ENCODE data around the gene USP10.
"Not testable (repeated sequence)": the region's sequence is repeated elsewhere in the genome, so short reads cannot be mapped to it uniquely, and the experiment has no call there.

The USP10 gene

DNA sequence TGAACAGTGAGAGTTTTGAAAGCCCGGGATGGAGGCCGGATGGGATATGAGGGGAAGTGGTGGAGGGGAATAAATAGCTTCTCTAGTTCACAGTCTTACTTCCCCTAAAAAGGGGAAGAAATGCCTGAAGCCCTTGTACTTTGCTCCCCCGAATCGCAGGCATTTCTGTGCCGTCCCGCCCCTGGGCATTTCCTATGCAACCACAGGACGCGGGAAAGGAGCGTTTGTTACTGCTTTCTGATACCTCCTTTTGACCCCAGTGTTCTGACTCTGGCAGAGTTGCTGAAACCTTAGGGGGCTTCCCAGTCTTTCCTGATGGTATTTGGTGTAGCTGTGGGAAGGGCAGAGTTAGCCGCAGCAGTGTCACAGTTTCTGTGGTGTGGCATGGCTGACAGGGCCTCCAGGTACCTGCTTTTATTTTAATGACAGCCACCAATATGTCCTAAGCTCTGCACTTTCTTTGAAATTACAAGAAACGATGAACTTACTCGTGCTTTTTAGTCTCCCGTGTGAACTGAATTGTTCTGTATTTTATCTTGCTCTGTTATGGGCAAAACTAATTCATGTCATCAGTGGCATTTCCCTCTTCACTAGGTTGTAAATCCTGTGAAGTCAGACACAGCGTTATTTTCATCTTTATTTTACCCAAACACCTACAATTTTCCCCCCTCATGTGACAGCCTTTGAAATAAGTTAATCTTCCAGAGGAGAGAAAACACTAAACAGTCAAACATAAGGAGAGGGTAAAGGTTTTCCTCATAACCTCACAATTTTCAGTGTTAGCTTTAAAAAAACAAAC, 27.1 kb downstream of the USP10 start:
- DNase-seq (ENCODE audit: low read depth in 3 of 3), result no peak

DNA sequence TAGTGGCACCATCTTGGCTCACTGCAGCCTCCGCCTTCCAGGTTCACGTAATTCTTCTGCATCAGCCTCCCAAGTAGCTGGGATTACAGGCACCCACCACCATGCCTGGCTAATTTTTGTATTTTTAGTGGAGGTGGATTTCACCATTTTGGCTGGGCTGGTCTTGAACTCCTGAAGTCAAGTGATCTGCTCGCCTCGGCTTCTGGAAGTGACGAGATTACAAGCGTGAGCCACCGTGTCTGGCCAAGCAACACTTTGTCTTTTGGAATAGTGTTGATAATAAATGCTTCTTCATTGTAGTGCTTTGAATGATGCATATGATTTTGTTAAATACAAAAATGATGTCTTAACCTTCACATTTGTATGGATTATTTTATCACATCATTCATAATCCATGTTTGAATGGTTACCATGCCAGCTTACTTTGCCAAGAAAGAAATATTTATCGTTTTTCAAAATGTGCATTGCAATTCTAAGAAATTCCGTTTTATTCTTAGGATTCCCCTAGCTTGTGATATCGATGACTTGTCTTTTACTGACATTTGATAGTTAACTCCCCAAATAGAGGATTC, 29.1 kb downstream of the USP10 start:
- DNase-seq (ENCODE audit: low read depth in 3 of 3), result no peak

DNA sequence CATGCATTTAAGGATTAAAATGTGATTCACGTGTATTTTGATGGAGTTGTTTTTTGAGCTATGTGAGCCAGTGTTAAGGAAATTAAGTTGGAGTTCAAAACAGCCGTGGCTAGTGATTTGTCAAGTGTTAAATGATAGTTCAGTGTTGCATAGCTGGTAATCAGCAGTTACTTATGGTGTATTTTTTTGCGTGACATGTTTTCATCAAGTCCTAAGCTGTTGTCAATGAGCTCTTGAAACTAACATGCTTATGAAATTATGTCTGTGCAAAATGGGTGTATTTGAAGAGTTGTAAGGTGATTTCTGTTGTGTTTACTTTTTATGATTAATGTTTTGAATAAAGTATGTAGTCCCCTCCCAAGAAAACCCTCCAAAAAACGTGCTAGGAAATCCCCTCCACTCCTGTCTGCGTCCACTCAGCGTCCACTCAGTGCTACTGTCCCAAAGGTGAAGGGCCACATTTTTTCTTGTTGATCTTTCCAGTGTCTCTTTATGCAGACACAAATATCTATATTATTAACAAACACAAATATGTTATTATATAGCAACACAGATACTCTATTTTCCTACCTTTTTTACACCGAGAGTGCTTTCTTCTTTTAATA, 30.0 kb downstream of the USP10 start:
- no peak for DNase-seq (ENCODE audit: low read depth in 3 of 3)

DNA sequence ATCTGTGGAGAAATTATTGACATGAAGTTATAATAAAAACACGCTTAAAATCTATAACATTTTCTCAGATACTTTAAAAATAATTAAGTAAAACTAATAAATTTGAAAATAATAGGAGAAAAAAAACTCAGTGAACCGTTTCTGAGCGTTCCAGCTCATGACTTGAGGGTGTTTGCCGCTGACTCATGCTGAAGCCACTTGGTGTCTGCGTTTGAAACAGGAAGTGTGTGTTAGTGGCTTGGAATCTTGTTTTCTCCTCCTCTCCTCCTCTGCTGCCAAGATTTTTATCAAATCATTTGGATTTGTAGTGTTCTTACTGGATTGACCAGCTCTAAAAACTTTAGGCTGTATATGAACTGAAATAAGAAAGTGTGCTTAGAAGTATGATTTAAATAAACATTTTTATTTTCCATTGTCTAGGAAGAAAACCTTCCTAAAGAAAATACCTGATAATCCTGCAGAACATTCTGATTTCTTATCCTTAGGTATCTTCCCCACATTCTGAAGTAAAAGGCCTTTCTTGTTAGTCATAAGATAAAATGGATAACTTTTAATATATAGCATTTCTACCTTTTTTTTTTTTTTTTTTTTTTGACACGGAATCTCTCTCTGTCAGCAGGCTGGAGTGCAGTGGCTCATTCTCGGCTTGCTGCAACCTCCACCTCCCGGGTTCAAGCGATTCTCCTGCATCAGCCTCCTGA, 30.8 kb downstream of the USP10 start:
- peak in 1 of 3 donors; percentile 25 for DNase-seq (ENCODE audit: low read depth in 3 of 3)

DNA sequence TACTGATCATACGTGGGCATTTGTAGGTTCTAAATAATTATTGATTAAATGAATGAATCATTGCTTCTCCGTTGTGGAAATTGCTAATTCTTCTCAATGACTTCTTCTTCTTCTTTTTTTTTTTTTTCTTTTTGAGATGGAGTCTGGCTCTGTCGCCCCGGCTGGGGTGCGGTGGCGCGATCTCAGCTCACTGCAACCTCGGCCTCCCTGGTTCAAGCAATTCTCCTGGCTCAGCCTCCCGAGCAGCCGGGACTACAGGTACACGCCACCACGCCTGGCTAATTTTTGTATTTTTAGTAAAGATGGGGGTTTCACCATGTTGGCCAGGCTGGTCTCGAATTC, 32.5 kb downstream of the USP10 start:
- not testable (repeated sequence) for DNase-seq (ENCODE audit: low read depth in 3 of 3)

DNA sequence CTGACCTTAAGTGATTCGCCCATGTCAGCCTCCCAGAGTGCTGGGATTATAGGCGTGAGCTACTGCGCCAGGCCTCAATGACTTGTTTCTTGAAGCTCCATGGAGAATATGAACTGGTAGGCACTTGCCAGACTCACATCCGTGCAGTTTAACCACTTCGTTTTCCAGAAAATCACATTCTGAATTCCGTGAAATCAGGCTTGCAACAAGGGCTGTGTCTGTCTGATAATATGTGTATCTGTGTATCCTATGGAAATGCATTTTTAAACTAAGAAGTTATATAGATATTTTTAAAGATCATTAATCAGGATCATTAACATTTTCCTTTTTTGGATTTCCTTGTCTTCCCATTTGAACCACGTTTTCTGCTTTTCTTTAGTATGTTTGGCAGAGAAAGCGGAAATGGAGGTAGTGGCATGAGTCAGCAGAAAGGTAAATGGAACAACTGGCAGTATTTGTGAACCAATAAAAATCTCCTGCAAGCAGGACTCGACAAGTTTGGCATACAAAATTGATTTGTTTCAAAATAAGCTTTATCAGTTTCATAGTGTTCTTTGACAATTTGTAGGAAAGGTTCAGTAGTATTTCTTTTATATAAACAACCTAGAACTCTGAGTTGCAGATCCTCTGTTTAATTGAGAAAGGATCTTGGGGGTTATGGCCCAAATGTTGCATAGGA, 33.0 kb downstream of the USP10 start:
- no peak for DNase-seq (ENCODE audit: low read depth in 3 of 3)

DNA sequence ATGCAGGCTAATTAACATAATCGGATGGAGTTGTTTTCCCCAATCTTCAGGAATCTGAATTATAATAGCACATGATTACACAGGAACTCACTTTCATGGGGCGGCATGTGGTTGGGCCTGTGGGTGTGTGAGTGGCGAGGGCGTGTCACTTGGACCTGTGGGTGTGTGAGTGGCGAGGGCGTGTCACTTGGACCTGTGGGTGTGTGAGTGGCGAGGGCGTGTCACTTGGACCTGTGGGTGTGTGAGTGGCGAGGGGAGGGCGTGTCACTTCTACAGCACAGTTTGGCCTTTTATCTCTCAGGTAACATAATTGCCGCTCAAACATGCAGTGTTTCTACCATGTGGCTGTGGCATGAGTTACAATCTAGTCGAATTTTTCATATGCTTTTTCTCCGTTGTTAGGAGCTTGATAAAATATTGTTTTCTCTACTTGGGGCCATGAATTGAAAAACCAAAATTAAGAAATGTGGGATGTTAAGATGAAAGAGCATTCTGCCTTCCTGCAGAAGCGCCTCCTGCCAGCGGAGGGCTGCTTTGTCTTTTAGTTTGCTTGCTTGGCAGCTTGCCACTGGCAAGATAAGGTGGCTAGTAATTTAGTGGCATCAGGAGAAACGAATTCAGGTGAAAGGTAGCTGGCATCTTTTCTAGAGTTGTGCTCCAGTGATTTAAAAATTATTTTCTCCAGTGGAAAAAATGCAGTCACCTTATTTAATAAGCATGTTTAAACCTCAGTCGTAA, 36.2 kb downstream of the USP10 start:
- no peak for DNase-seq (ENCODE audit: low read depth in 3 of 3)

DNA sequence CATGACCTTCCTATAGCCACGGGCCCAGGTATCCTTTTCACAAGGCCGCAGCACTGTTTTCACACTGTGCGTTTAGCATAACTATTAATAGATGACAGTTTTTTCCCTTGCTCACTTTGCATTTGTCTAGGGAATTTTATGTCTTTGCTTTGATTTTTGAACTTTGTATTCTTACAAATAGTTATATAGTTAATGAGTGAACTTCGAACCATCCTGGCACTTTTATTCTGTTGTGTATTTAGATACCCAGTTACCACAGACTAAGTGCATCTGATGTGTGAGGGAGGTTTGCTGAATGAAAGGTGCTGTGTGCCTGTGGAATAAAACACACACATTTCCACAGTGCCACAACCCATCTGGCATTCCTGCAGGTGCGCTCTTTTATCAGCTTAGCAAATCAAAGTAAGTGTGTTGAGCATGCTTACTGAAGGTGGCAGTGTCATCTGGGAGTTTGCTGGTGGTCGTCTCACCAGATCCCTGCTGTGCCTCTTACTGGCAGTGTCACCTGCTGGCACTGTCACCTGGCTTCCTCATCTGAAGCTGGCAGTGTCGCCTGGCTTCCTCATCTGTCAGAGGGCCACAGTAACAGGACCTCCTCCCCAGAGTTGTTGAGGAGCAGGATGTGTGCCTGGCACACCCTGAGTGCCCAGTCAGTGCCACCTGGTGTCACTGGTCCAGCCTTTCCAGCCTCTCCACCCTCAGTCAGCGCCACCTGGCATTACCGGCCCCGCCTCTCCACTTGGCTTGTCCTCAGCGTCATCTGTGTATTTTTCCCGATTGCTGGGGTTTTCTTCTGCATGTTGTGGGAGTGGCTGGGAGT, 37.6 kb downstream of the USP10 start:
- DNase-seq (ENCODE audit: low read depth in 3 of 3), result no peak

DNA sequence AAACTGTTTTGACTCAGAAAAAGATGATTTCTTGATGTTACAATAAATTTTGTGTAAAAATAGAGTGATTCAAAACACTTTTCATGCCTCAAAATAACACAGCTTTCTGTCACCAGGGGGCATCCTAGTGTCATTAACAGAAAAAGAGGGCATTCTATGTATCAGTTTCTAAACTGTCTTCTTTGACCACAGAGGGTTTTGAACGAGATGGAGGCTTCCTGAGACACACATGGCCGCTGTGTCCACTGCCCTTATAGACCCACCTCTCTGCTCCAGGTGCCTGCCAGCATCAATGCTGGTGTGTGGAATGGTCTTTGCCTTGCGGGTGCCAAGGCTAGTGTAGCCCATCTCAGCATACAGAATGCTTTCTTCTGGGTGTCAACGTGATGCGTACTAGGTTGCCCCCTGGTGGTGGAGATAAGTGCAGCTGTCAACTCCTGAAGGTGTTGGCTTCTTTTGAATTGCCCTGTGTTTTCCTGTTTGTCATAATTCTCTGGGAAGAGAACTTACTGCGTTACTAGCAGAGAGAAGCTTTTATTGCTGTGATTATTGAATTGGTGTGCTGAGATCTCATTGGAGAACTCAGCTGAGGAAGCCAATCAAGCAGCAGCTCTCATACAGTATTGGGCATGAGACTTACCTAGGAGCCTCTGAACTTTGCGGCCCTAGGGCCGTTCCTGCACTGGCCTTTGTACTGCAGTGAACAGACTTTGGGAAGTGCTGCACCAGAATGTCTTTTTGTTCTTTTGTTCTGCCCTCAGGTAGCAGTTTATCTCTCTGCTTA, 38.6 kb downstream of the USP10 start:
- DNase-seq (ENCODE audit: low read depth in 3 of 3), result peak; percentile 50 to 76 (median 52)

DNA sequence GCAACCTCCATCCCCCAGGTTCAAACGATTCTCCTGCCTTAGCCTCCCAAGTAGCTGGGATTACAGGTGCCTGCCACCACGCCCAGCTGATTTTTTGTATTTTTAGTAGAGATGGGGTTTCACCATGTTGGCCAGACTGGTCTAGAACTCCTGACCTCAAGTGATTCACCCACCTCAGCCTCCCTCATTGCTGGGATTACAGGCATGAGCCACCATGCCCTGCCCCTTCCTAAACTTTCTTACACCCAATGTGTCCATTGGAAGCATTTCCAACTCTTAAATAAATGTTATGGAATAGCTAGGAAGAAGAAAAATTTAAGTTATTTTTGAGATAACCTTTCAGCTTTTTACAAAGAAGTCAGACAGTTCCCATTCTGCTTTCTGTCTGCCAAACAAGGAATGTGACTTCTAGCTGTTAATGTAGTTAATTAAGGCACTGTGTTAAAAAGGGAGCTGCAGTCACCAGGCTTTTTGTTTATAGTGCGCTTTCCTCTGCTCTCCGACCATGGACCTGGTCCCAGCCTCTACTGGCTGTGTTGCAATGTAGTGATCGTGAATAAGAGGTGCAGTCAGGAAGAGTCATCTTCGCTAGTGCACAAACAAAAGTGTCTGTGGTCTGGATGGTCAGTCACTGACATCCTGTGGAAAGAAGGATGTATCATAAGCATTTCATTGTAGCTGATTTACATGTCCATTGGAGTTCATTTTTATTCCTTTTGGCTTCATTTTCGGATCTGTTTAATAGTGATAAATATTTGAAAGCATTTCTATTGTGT, 39.7 kb downstream of the USP10 start:
- DNase-seq (ENCODE audit: low read depth in 3 of 3), result no peak

DNA sequence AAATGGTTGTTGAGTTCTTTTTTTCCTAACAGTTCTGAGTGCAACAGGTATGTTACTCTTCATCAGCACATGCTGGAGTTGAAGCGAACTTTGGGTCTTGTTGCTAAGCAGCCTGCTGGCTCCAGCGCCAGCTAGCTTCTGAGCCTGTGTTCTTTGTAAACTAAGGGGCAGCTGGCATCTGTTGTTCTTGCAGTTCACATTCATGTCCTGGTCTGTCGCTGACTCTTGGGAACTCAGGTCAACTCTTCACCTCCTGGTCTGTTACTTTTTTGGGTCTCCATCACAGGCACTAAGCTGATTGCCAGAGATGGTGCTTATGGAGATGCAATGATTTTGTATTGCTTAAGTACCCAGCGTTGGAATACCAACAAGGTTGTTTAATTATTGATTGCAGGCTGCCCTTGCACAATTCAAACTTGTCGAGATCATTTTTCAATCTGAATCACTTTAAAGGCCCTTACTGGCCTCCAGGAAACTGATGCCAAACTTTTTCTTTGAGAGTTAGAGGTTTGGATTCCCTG, 40.9 kb downstream of the USP10 start:
- DNase-seq (ENCODE audit: low read depth in 3 of 3), result no peak

DNA sequence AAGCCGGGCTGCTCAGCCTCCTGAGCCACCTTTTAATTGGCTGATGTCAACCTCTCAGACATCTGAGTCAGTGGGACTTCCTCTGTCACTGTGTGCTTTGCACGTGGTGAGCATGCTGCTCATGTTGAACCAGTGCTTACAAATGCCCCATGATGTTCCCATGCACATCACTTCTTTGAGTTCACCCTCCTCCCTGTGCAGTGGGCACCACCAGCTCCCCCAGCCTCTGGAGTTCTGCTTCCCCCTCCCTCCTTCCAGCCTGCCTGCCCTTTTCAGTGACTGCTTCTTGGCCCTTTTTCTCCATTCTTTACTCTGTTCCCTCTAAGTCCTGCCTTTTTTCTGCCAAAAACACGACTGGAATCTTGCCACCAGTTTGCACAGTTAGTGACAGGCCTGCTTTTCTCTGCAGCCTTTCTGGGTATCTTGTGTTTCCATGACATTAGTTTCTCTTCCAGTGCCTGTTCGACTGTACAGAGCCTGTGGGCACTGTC, 41.6 kb downstream of the USP10 start:
- no peak for DNase-seq (ENCODE audit: low read depth in 3 of 3)

DNA sequence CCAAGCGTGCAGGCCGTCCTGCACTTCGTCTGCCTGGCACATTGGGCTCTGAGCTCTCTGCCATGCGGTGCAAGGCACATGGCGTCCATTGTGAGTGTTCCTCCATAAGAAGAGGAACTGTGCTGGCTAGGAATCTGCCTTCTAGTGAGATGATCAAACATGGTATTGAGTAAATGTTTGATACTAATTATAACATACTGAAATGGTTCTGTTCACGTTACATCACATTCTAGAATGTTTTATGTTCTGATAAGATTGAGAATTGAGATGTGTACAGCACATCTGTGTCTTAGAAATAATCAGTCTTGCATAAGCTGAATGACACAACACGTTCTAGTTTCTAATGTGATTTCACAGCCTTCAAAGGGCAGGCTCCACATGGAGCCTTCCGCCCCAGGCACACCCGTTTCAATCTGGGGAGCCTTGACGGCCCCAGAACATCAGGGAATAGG, 42.9 kb downstream of the USP10 start:
- DNase-seq (ENCODE audit: low read depth in 3 of 3), result no peak

DNA sequence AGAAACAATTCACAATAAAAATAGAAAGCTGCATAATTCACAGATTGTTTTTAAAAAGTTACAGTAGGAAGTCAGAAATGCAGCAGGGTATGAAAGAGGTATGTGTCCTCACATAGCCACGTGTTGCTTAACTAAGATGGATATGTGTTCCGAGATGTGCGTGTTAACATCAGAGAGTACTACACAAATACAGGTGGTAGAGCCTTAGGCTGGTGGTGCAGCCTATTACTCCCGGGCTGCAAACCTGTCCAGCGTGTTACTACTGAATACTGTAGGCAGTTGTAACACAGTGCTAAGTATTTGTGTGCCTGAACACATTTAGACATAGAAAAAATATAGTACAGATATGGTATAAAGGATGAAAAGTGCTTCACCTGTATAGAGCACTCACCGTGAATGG, 46.4 kb downstream of the USP10 start:
- no peak for DNase-seq (ENCODE audit: low read depth in 3 of 3)

DNA sequence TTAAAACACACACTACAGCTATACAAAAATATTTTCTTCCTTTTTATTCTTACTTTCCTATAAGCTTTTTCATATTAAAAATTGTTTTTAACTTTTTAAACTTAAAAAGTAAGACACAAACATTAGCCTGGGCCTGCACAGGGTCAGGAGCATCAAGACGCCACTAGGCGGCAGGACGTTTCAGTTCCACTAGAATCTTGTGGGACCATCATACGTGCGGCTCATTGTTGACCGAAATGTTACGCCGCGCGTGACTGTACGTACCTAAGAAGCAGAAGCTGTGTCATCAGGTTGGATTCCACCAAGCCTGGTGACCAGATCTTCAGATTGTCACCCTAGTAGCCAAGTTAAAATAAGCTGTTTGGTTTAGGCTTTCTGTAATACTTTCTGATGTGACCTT, 47.1 kb downstream of the USP10 start:
- no peak for DNase-seq (ENCODE audit: low read depth in 3 of 3)

DNA sequence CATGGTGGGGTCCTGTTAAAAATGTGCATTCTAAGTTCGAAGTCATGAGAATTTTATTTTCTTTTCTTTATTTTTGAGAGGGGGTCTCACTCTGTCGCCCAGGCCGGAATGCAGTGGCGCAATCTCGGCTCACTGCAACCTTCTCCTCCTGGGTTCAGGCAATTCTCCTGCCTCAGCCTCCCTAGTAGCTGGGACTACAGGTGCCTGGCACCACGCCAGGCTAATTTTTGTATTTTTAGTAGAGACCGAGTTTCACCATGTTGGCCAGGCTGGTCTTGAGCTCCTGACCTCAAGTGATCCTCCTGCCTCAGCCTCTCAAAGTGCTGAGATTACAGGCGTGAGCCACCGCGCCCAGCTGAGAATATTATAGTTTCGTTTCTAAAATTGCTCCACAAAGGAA, 48.4 kb downstream of the USP10 start:
- not testable (repeated sequence) for DNase-seq (ENCODE audit: low read depth in 3 of 3)

DNA sequence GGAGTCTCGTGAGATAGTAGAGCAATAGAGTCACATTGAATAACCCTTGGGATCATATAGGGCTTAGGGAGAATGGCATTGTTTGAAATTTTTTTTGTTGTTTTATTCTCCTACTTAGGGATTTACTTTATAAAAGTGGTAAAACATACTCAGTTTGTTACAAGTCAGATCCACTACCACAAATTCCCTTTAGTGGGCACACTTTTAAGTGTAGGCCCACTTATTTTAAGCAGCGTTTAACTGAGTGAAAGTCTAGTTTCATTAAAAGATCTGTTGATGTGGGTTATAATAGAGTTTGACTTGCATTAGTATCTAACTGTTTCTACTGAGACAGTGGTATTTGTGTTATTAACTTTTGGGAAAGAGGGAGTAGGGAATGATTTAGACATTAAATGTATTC, 49.3 kb downstream of the USP10 start:
- DNase-seq (ENCODE audit: low read depth in 3 of 3), result no peak

DNA sequence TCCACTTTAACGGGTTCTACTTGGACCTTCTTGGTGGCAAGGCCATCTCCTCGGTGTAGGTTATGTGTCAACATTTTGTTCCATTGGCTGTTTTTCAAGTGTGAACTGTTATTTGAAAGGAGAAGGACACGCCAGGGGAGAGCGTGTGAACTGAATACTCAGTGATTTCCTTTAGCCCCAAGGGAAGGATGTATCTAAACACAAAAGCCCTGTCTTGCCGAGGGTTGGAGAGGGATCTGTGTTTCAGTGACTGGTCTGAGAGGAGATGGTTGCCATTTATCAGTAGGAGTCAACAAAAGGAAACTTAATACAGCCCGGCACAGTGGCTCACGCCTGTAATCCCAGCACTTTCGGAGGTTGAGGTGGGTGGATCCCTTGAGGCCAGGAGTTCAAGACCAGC, 50.0 kb downstream of the USP10 start:
- DNase-seq (ENCODE audit: low read depth in 3 of 3), result no peak

All from stimulated activated CD4-positive, alpha-beta T cell treated with anti-CD3 and anti-CD28 coated beads, TNF-alpha, amount 100 ng/mL, for 48 hours (primary cell).